IPS DF 6.9 (cell line): ENCODE measurements around the gene EFCAB6.
A peak's percentile ranks its signal among the peaks of the same experiment; 100 is the strongest.

Source experiments
- DNase-seq: peaks from one replicate; pipeline ENCODE4 v3.0.0-alpha.2; 2013; ENCODE audit warnings: low read depth, low spot score
- H3K27ac ChIP-seq: one replicate; pipeline ENCODE4 v1.5.1; 2013; ENCODE audit warnings: low read length, control low read depth
- H3K27me3 ChIP-seq: 2 replicates; pipeline ENCODE4 v1.6.1; 2013; ENCODE audit warnings: mild to moderate bottlenecking, low read length; ENCODE audit not compliant: control insufficient read depth, insufficient read depth
- H3K36me3 ChIP-seq: 2 replicates; pipeline ENCODE4 v1.6.1; 2013; ENCODE audit warnings: low read length; ENCODE audit not compliant: control insufficient read depth, insufficient read depth
- H3K4me1 ChIP-seq: 2 replicates; pipeline ENCODE4 v1.6.1; 2013; ENCODE audit warnings: low read length; ENCODE audit not compliant: control insufficient read depth, insufficient read depth
- H3K4me3 ChIP-seq: 2 replicates; pipeline ENCODE4 v1.5.1; 2013; ENCODE audit warnings: mild to moderate bottlenecking, low read length
- H3K9me3 ChIP-seq: 2 replicates; pipeline ENCODE4 v1.6.1; 2013; ENCODE audit warnings: low read length, inconsistent platforms; ENCODE audit not compliant: control insufficient read depth, insufficient read depth
- WGBS: extraction: QIAGEN DNeasy Blood & Tissue Kit; methylation state at CpG from one replicate; pipeline ENCODE4 v1.1.7; 2013; ENCODE audit warnings: mixed read lengths, missing lambda C conversion rate; ENCODE audit not compliant: insufficient read length, insufficient coverage; 5-methylcytosine and 5-hydroxymethylcytosine counted together

Gene EFCAB6

GRCh38 chr22:43711681-43712080 is 100.4 kb downstream of the EFCAB6 start:
- Histone ChIP-seq H3K27ac (no peak overlapping the region), H3K4me1 (no peaks in the 10 kb centered on the region; the same call in 1 of the 2 replicates), H3K9me3 (no peaks in the 10 kb centered on the region), H3K27me3 (no peaks in the 10 kb centered on the region), H3K4me3 (no peak overlapping the region), H3K36me3 (no peaks in the 10 kb centered on the region)
- no CpG with 5 or more reads among the region's 4 CpGs for WGBS
- DNase-seq = no peak

GRCh38 chr22:43707648-43708047 is 104.5 kb downstream of the EFCAB6 start:
- Histone ChIP-seq H3K9me3 (no peaks in the 10 kb centered on the region; the same call in 1 of the 2 replicates), H3K36me3 (no peaks in the 10 kb centered on the region), H3K4me3 (no peak overlapping the region), H3K27me3 (no peaks in the 10 kb centered on the region), H3K27ac (no peak overlapping the region), H3K4me1 (no peaks in the 10 kb centered on the region)
- no peak for DNase-seq
- no CpG with 5 or more reads among the region's 3 CpGs for WGBS

GRCh38 chr22:43706571-43707328 is 105.4 kb downstream of the EFCAB6 start:
- no CpG with 5 or more reads among the region's 4 CpGs for WGBS
- H3K4me3 ChIP-seq = no peak overlapping the region
- no peaks in the 10 kb centered on the region for H3K27me3 ChIP-seq
- no peak overlapping the region for H3K27ac ChIP-seq
- no peaks in the 10 kb centered on the region for H3K36me3 ChIP-seq
- no peaks in the 10 kb centered on the region; the same call in 1 of the 2 replicates for H3K9me3 ChIP-seq
- no peak for DNase-seq
- no peaks in the 10 kb centered on the region for H3K4me1 ChIP-seq

GRCh38 chr22:43706151-43706550 is 106.0 kb downstream of the EFCAB6 start:
- no CpG with 5 or more reads among the region's 3 CpGs for WGBS

GRCh38 chr22:43704051-43704450 is 108.1 kb downstream of the EFCAB6 start:
- H3K36me3 ChIP-seq = no peaks in the 10 kb centered on the region
- no peak for DNase-seq
- no peaks in the 10 kb centered on the region; the same call in 1 of the 2 replicates for H3K9me3 ChIP-seq
- WGBS = no CpG with 5 or more reads among the region's 2 CpGs
- H3K4me3 ChIP-seq = no peak overlapping the region
- no peak overlapping the region for H3K27ac ChIP-seq
- no peaks in the 10 kb centered on the region for H3K27me3 ChIP-seq
- H3K4me1 ChIP-seq = no peaks in the 10 kb centered on the region

More at GRCh38 chr22:43706151-43706550, 106.0 kb downstream of the EFCAB6 start:
- Histone ChIP-seq H3K36me3 (no peaks in the 10 kb centered on the region), H3K27me3 (no peaks in the 10 kb centered on the region), H3K4me1 (no peaks in the 10 kb centered on the region), H3K27ac (no peak overlapping the region), H3K9me3 (no peaks in the 10 kb centered on the region; the same call in 1 of the 2 replicates), H3K4me3 (no peak overlapping the region)
- DNase-seq = peak; percentile 35

GRCh38 chr22:43698403-43698802 is 113.7 kb downstream of the EFCAB6 start:
- H3K4me1 ChIP-seq = no peaks in the 10 kb centered on the region
- no peaks in the 10 kb centered on the region for H3K9me3 ChIP-seq
- no peak overlapping the region for H3K27ac ChIP-seq
- no CpG with 5 or more reads among the region's 1 CpG for WGBS
- H3K4me3 ChIP-seq = no peak overlapping the region
- DNase-seq = no peak
- no peaks in the 10 kb centered on the region for H3K36me3 ChIP-seq
- H3K27me3 ChIP-seq = no peaks in the 10 kb centered on the region

- DNase-seq = no peak
Measured at GRCh38 chr22:43697894-43698293, 114.2 kb downstream of the EFCAB6 start.

GRCh38 chr22:43693249-43693648 is 118.9 kb downstream of the EFCAB6 start:
- Histone ChIP-seq H3K27me3 (no peaks in the 10 kb centered on the region), H3K9me3 (no peaks in the 10 kb centered on the region), H3K27ac (no peak overlapping the region), H3K36me3 (no peaks in the 10 kb centered on the region), H3K4me3 (no peak overlapping the region), H3K4me1 (no peaks in the 10 kb centered on the region; the same call in 1 of the 2 replicates)
- no CpG with 5 or more reads among the region's 2 CpGs for WGBS
- no peak for DNase-seq

More at GRCh38 chr22:43697894-43698293, 114.2 kb downstream of the EFCAB6 start:
- WGBS = no CpG with 5 or more reads among the region's 3 CpGs
- no peaks in the 10 kb centered on the region for H3K9me3 ChIP-seq
- H3K4me1 ChIP-seq = no peaks in the 10 kb centered on the region
- no peak overlapping the region for H3K27ac ChIP-seq
- H3K4me3 ChIP-seq = no peak overlapping the region
- no peaks in the 10 kb centered on the region for H3K36me3 ChIP-seq
- no peaks in the 10 kb centered on the region for H3K27me3 ChIP-seq

- no peak overlapping the region for H3K4me3 ChIP-seq
- H3K36me3 ChIP-seq = no peaks in the 10 kb centered on the region
- H3K27me3 ChIP-seq = no peaks in the 10 kb centered on the region
- no peaks in the 10 kb centered on the region; the same call in 1 of the 2 replicates for H3K4me1 ChIP-seq
- no peak overlapping the region for H3K27ac ChIP-seq
- H3K9me3 ChIP-seq = no peaks in the 10 kb centered on the region
- WGBS = no CpG with 5 or more reads among the region's 6 CpGs
- no peak for DNase-seq
Measured at GRCh38 chr22:43689356-43689755, 122.7 kb downstream of the EFCAB6 start.

GRCh38 chr22:43682851-43683250 is 129.3 kb downstream of the EFCAB6 start:
- Histone ChIP-seq H3K4me1 (0 out of 2 replicates have a peak, but pooled peaks cover 1% of the 10 kb centered on the region), H3K27me3 (no peaks in the 10 kb centered on the region), H3K9me3 (no peaks in the 10 kb centered on the region), H3K36me3 (no peaks in the 10 kb centered on the region), H3K27ac (no peak overlapping the region), H3K4me3 (no peak overlapping the region)
- no CpG with 5 or more reads among the region's 6 CpGs for WGBS
- no peak for DNase-seq
